ENCODE data around the gene ART4.

Gene ART4

DNA sequence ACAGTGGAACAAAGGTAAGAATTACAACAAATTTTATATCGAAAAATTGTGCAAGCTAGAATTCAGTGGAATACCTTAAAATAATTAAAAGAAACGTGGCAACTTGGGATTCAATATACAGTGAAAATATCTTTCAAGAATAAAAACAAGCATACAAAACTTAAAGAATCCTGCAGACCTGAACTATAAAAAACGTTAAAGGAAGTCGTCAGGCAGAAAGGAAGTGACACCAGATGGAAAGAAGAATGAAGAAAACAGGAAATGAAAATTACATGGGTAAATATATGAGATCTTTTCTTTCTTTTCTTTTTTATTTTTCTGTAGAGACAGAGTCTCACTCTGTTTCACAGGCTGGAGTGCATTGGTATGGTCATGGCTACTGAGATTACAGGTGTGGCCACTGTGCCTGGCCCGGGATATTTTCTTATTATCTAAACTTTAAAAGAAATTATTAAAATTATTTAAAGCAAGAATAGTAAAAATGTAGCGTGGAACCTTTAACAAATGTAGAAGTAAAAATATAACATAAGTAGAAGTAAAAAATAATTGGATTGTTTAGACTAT lies 37.6 kb upstream of the ART4 start:
- no peak overlapping the region for H2AFZ ChIP-seq (ENCODE audit: low read length)
- peaks cover 10% of the 10 kb centered on the region; the same call in 1 of the 2 replicates for H3F3A ChIP-seq (ENCODE audit: insufficient read depth, low read length)
- no peaks in the 10 kb centered on the region for H3K9me2 ChIP-seq (replicated peaks; ENCODE audit: insufficient read depth, low read length)
- no peaks in the 10 kb centered on the region for H3K9me3 ChIP-seq (replicated peaks; ENCODE audit: insufficient read depth, low read length)
- no peak for DNase-seq
- no peaks in the 10 kb centered on the region for H3K36me3 ChIP-seq (replicated peaks; ENCODE audit: insufficient read depth, low read length)
- H3K4me1 ChIP-seq (ENCODE audit: low read length) = peaks cover 13% of the 10 kb centered on the region
- H3K9ac ChIP-seq (ENCODE audit: low read length) = no peak overlapping the region
- TF ChIP-seq EZH2 (optimal IDR thresholded peaks at IDR 0.05; ENCODE audit: low read depth, low read length) (no peak), EZH2phosphoT487 (IDR thresholded peaks at IDR 0.05; ENCODE audit: low read length) (no peak)
- TF ChIP-seq, protein P1, sequence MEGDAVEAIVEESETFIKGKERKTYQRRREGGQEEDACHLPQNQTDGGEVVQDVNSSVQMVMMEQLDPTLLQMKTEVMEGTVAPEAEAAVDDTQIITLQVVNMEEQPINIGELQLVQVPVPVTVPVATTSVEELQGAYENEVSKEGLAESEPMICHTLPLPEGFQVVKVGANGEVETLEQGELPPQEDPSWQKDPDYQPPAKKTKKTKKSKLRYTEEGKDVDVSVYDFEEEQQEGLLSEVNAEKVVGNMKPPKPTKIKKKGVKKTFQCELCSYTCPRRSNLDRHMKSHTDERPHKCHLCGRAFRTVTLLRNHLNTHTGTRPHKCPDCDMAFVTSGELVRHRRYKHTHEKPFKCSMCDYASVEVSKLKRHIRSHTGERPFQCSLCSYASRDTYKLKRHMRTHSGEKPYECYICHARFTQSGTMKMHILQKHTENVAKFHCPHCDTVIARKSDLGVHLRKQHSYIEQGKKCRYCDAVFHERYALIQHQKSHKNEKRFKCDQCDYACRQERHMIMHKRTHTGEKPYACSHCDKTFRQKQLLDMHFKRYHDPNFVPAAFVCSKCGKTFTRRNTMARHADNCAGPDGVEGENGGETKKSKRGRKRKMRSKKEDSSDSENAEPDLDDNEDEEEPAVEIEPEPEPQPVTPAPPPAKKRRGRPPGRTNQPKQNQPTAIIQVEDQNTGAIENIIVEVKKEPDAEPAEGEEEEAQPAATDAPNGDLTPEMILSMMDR (IDR thresholded peaks at IDR 0.05; ENCODE audit: low read length) = no peak
- no peaks in the 10 kb centered on the region for H3K27me3 ChIP-seq (replicated peaks; ENCODE audit: insufficient read depth, low read length)
- H3K79me2 ChIP-seq (ENCODE audit: low read length) = no peaks in the 10 kb centered on the region
- no peak overlapping the region for H3K27ac ChIP-seq (ENCODE audit: low read length)
- no peaks in the 10 kb centered on the region for H4K20me1 ChIP-seq (ENCODE audit: insufficient read depth, low read length)
- H3K4me3 ChIP-seq (ENCODE audit: low read length) = no peak overlapping the region
- no peak overlapping the region for H3K4me2 ChIP-seq (ENCODE audit: low read depth, low read length)

DNA sequence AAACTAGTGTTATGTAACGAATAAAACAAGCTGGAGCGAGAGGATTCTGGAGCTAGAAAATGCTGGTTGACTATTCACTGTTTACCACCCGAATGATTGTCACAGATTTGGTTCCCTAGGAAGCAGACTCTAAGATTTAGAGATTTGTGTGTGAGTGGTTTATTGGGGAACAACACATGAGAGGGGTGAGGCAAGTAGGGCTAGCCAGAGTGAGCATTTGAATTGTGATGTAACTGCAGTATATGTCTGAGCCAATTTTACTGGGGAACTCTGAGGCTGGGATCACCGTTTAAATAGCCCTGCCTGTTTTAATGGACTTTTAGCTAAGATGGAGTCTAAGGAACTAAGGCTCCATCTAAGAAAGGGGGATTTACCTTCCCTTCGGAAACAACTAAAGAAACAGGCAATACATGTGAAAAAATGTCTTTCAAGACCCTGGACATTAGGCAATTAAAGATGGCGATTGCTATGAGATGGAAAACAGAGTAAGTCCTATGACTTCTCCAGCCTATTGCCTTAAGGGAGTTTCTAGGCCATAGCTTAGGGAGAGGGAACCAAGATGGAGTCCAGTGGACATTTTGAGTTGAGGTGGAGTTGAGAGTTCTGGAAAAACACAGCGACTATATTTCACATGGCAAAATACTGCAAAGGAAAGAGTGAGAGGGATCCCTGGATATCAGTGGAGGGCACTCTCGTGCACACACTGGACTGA lies 36.1 kb upstream of the ART4 start:
- Histone ChIP-seq H3K36me3 (replicated peaks; ENCODE audit: insufficient read depth, low read length) (no peaks in the 10 kb centered on the region), H3K27me3 (replicated peaks; ENCODE audit: insufficient read depth, low read length) (no peaks in the 10 kb centered on the region), H3K27ac (ENCODE audit: low read length) (no peak overlapping the region), H2AFZ (ENCODE audit: low read length) (no peak overlapping the region), H4K20me1 (ENCODE audit: insufficient read depth, low read length) (no peaks in the 10 kb centered on the region), H3F3A (ENCODE audit: insufficient read depth, low read length) (peaks cover 5% of the 10 kb centered on the region; the same call in 1 of the 2 replicates), H3K4me1 (ENCODE audit: low read length) (peaks cover 6% of the 10 kb centered on the region), H3K9me3 (replicated peaks; ENCODE audit: insufficient read depth, low read length) (no peaks in the 10 kb centered on the region), H3K9ac (ENCODE audit: low read length) (no peak overlapping the region), H3K4me2 (ENCODE audit: low read depth, low read length) (no peak overlapping the region), H3K9me2 (replicated peaks; ENCODE audit: insufficient read depth, low read length) (no peaks in the 10 kb centered on the region), H3K79me2 (ENCODE audit: low read length) (no peaks in the 10 kb centered on the region), H3K4me3 (ENCODE audit: low read length) (no peak overlapping the region)
- TF ChIP-seq, protein P1 (IDR thresholded peaks at IDR 0.05; ENCODE audit: low read length) = no peak
- TF ChIP-seq EZH2 (optimal IDR thresholded peaks at IDR 0.05; ENCODE audit: low read depth, low read length) = no peak
- no peak for TF ChIP-seq EZH2phosphoT487 (IDR thresholded peaks at IDR 0.05; ENCODE audit: low read length)
- DNase-seq = no peak

DNA sequence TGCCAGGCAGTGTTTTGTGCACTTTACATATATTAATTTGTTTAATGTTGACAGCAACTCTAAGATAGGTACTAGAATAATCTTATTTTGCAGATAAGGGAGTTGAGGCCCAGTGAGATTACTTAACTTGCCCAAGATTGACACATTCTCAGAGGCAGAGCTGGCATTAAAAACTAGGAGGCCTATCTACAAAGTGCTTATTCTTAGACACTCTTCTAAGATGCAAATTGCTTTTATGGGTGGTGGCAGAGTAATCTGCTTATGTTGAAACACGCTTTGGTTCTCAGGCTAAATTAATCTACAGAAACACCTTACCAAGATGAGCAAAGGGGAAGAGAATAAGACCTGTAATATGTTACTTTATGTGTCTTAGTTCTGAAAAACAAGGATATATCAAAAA lies 35.2 kb upstream of the ART4 start:
- Histone ChIP-seq H4K20me1 (ENCODE audit: insufficient read depth, low read length) (no peaks in the 10 kb centered on the region), H3K9ac (ENCODE audit: low read length) (no peak overlapping the region), H3K36me3 (replicated peaks; ENCODE audit: insufficient read depth, low read length) (no peaks in the 10 kb centered on the region), H3K4me3 (ENCODE audit: low read length) (no peak overlapping the region), H3K27ac (ENCODE audit: low read length) (no peak overlapping the region), H3K4me1 (ENCODE audit: low read length) (peaks cover 5% of the 10 kb centered on the region), H3K9me3 (replicated peaks; ENCODE audit: insufficient read depth, low read length) (no peaks in the 10 kb centered on the region), H3K79me2 (ENCODE audit: low read length) (no peaks in the 10 kb centered on the region), H3K27me3 (replicated peaks; ENCODE audit: insufficient read depth, low read length) (no peaks in the 10 kb centered on the region), H2AFZ (ENCODE audit: low read length) (no peak overlapping the region), H3K4me2 (ENCODE audit: low read depth, low read length) (no peak overlapping the region), H3K9me2 (replicated peaks; ENCODE audit: insufficient read depth, low read length) (no peaks in the 10 kb centered on the region), H3F3A (ENCODE audit: insufficient read depth, low read length) (no peaks in the 10 kb centered on the region)
- TF ChIP-seq EZH2 (optimal IDR thresholded peaks at IDR 0.05; ENCODE audit: low read depth, low read length) (no peak), EZH2phosphoT487 (IDR thresholded peaks at IDR 0.05; ENCODE audit: low read length) (no peak)
- TF ChIP-seq, protein P1 (IDR thresholded peaks at IDR 0.05; ENCODE audit: low read length) = no peak
- no peak for DNase-seq

Measured in MM.1S (cell line).